Natural killer cell treated with Interleukin-12 subunit alpha and Interleukin-12 subunit beta and Interleukin-15 and Interleukin-18, amount 100 ng/mL, for 72 hours (primary cell): Measurements from ENCODE around the gene MRPS34. TPM values are rescaled to one million over a fixed set of nuclear protein-coding genes. Genes with fewer than 3 reads are reported as not detected.
A peak's percentile ranks its signal among the peaks of the same experiment; 100 is the strongest.

Experiments used
- ATAC-seq, 2 donors: fragments of 150-1000 bp; cut with Tn5 transposase in 1 of 2; sonication (Bioruptor Pico), chemical (Tn5 transposase) in 1 of 2; 2 replicates each; pipeline ENCODE4 v1.10.0; 2021
- DNase-seq: peaks from one replicate; pipeline ENCODE4 v3.0.0; 2022; ENCODE audit warnings: low spot score
- H3K27ac Mint-ChIP-seq, 2 donors: 1 replicate in 1 of 2; 2 replicates in 1 of 2; pipeline ENCODE4 v1.8.0; 2022; ENCODE audit warnings: mixed read lengths in 2 of 2, mild to moderate bottlenecking in 1 of 2, moderate library complexity in 1 of 2
- H3K27me3 Mint-ChIP-seq, 2 donors: 1 replicate in 1 of 2; 2 replicates in 1 of 2; pipeline ENCODE4 v1.8.0; 2022; ENCODE audit warnings: mixed read lengths in 2 of 2
- H3K36me3 Mint-ChIP-seq: one replicate; pipeline ENCODE4 v1.8.0; 2022; ENCODE audit warnings: mixed read lengths
- H3K4me1 Mint-ChIP-seq, 2 donors: 1 replicate in 1 of 2; 2 replicates in 1 of 2; pipeline ENCODE4 v1.8.0; 2022; ENCODE audit warnings: low read depth in 2 of 2, mixed read lengths in 2 of 2, mild to moderate bottlenecking in 1 of 2
- H3K4me3 Mint-ChIP-seq: one replicate; pipeline ENCODE4 v1.8.0; 2022; ENCODE audit warnings: mixed read lengths
- H3K9me3 Mint-ChIP-seq: 2 replicates; pipeline ENCODE4 v1.8.0; 2022; ENCODE audit warnings: mixed read lengths
- total RNA-seq, 2 donors: library from RNA; stranded (reverse); gene quantifications; one replicate each; pipeline ENCODE4 v1.2.3, GENCODE V29; 2022

MRPS34 gene
- total RNA-seq, 2 donors from 2014 or later = 98.1 to 192 TPM

- ATAC-seq (no peak), DNase-seq (peak; percentile 59)
- no peak overlapping the region for H3K4me3 Mint-ChIP-seq
- peaks cover 0 to 4% of the 10 kb centered on the region in 2 donors for H3K4me1 Mint-ChIP-seq
- H3K9me3 Mint-ChIP-seq = no peaks in the 10 kb centered on the region
- no peak overlapping the region for H3K27ac Mint-ChIP-seq
- H3K36me3 Mint-ChIP-seq = no peaks in the 10 kb centered on the region
- H3K27me3 Mint-ChIP-seq = no peaks in the 10 kb centered on the region
Measured at GRCh38 chr16:1791256-1791942, 18.5 kb upstream of the MRPS34 start.

- DNase-seq (peak; percentile 57), ATAC-seq (no peak)
- H3K9me3 Mint-ChIP-seq = no peaks in the 10 kb centered on the region
- H3K4me1 Mint-ChIP-seq = peaks cover 0 to 4% of the 10 kb centered on the region in 2 donors
- no peak overlapping the region for H3K4me3 Mint-ChIP-seq
- H3K36me3 Mint-ChIP-seq = no peaks in the 10 kb centered on the region
- no peaks in the 10 kb centered on the region for H3K27me3 Mint-ChIP-seq
- H3K27ac Mint-ChIP-seq = no peak overlapping the region
Measured at GRCh38 chr16:1790611-1791255, 17.8 kb upstream of the MRPS34 start.

- Mint-ChIP-seq H3K4me1 (peaks cover 0 to 7% of the 10 kb centered on the region in 2 donors), H3K27me3 (no peaks in the 10 kb centered on the region)
Measured at GRCh38 chr16:1790261-1790610, 17.3 kb upstream of the MRPS34 start.

GRCh38 chr16:1789643-1790045 is 16.7 kb upstream of the MRPS34 start:
- Mint-ChIP-seq H3K4me1 (peaks cover 0 to 10% of the 10 kb centered on the region in 2 donors), H3K27me3 (no peaks in the 10 kb centered on the region), H3K9me3 (no peaks in the 10 kb centered on the region), H3K4me3 (no peak overlapping the region), H3K27ac (no peak overlapping the region), H3K36me3 (no peaks in the 10 kb centered on the region)
- peak; percentile 28 for DNase-seq
- ATAC-seq = no peak

More at GRCh38 chr16:1790261-1790610, 17.3 kb upstream of the MRPS34 start:
- ATAC-seq (no peak), DNase-seq (peak; percentile 44)
- no peaks in the 10 kb centered on the region for H3K9me3 Mint-ChIP-seq
- no peak overlapping the region for H3K27ac Mint-ChIP-seq
- H3K4me3 Mint-ChIP-seq = no peak overlapping the region
- no peaks in the 10 kb centered on the region for H3K36me3 Mint-ChIP-seq

GRCh38 chr16:1788708-1789100 is 15.8 kb upstream of the MRPS34 start:
- Mint-ChIP-seq H3K27ac (no peak overlapping the region), H3K27me3 (no peaks in the 10 kb centered on the region), H3K36me3 (no peaks in the 10 kb centered on the region), H3K9me3 (no peaks in the 10 kb centered on the region), H3K4me1 (peaks cover 0 to 10% of the 10 kb centered on the region in 2 donors), H3K4me3 (no peak overlapping the region)
- ATAC-seq (no peak), DNase-seq (no peak)

GRCh38 chr16:1788095-1788707 is 15.3 kb upstream of the MRPS34 start:
- ATAC-seq = no peak
- Mint-ChIP-seq H3K4me1 (peaks cover 2 to 10% of the 10 kb centered on the region in 2 donors), H3K4me3 (no peak overlapping the region), H3K36me3 (no peaks in the 10 kb centered on the region), H3K9me3 (no peaks in the 10 kb centered on the region), H3K27ac (no peak overlapping the region), H3K27me3 (no peaks in the 10 kb centered on the region)
- no peak for DNase-seq

GRCh38 chr16:1787322-1788094 is 14.6 kb upstream of the MRPS34 start:
- Mint-ChIP-seq H3K4me3 (no peak overlapping the region), H3K27me3 (no peaks in the 10 kb centered on the region), H3K36me3 (no peaks in the 10 kb centered on the region)

GRCh38 chr16:1787056-1787321 is 14.1 kb upstream of the MRPS34 start:
- ATAC-seq (no peak), DNase-seq (no peak)
- no peak overlapping the region for H3K27ac Mint-ChIP-seq
- H3K4me1 Mint-ChIP-seq = peaks cover 4 to 10% of the 10 kb centered on the region in 2 donors
- H3K4me3 Mint-ChIP-seq = no peak overlapping the region
- no peaks in the 10 kb centered on the region for H3K36me3 Mint-ChIP-seq
- no peaks in the 10 kb centered on the region for H3K9me3 Mint-ChIP-seq
- no peaks in the 10 kb centered on the region for H3K27me3 Mint-ChIP-seq

More at GRCh38 chr16:1787322-1788094, 14.6 kb upstream of the MRPS34 start:
- no peak overlapping the region for H3K27ac Mint-ChIP-seq
- ATAC-seq (no peak), DNase-seq (no peak)
- peaks cover 4 to 10% of the 10 kb centered on the region in 2 donors for H3K4me1 Mint-ChIP-seq
- H3K9me3 Mint-ChIP-seq = no peaks in the 10 kb centered on the region

GRCh38 chr16:1786242-1787055 is 13.5 kb upstream of the MRPS34 start:
- H3K9me3 Mint-ChIP-seq = no peaks in the 10 kb centered on the region
- no peaks in the 10 kb centered on the region for H3K27me3 Mint-ChIP-seq
- ATAC-seq (no peak), DNase-seq (peak; percentile 55)
- no peak overlapping the region for H3K27ac Mint-ChIP-seq
- H3K4me1 Mint-ChIP-seq = peaks cover 9 to 14% of the 10 kb centered on the region in 2 donors
- H3K4me3 Mint-ChIP-seq = no peak overlapping the region
- no peaks in the 10 kb centered on the region for H3K36me3 Mint-ChIP-seq

GRCh38 chr16:1785846-1786170 is 12.9 kb upstream of the MRPS34 start:
- H3K4me1 Mint-ChIP-seq = peaks cover 14 to 16% of the 10 kb centered on the region in 2 donors
- no peak for DNase-seq
- ATAC-seq = no peak
- no peaks in the 10 kb centered on the region for H3K27me3 Mint-ChIP-seq
- no peaks in the 10 kb centered on the region for H3K9me3 Mint-ChIP-seq
- no peak overlapping the region for H3K27ac Mint-ChIP-seq
- no peaks in the 10 kb centered on the region for H3K36me3 Mint-ChIP-seq
- H3K4me3 Mint-ChIP-seq = no peak overlapping the region

- H3K4me3 Mint-ChIP-seq = peak overlapping the region; percentile 47
- no peak for ATAC-seq
- H3K27me3 Mint-ChIP-seq = no peaks in the 10 kb centered on the region
- no peaks in the 10 kb centered on the region for H3K36me3 Mint-ChIP-seq
- no peaks in the 10 kb centered on the region for H3K9me3 Mint-ChIP-seq
- no peak overlapping the region for H3K27ac Mint-ChIP-seq
- H3K4me1 Mint-ChIP-seq = peaks cover 14 to 16% of the 10 kb centered on the region in 2 donors
- no peak for DNase-seq
Measured at GRCh38 chr16:1784977-1785845, 12.3 kb upstream of the MRPS34 start.

GRCh38 chr16:1782408-1783264 is 9.7 kb upstream of the MRPS34 start, which contains the start of the genes NUBP2 and SPSB3:
NUBP2 (plus strand) TSS chr16:1782960; CDS start chr16:1783021, 61 bp downstream.
SPSB3 (minus strand) TSS chr16:1782571; CDS start chr16:1781483, 1,088 bp downstream.
- H3K27me3 Mint-ChIP-seq = no peaks in the 10 kb centered on the region
- H3K4me1 Mint-ChIP-seq = peaks cover 14 to 15% of the 10 kb centered on the region in 2 donors
- ATAC-seq (peak; percentile 94 to 95), DNase-seq (peak; percentile 100)
- H3K27ac Mint-ChIP-seq = peak within 1 kb of the TSS; percentile 62 to 69
- H3K9me3 Mint-ChIP-seq = no peaks in the 10 kb centered on the region
- H3K36me3 Mint-ChIP-seq = no peaks in the 10 kb centered on the region
- H3K4me3 Mint-ChIP-seq = peak within 1 kb of the TSS; percentile 94
